Left cardiac atrium (tissue), 4 donors: ENCODE data around the gene MAPK10. TPM values are rescaled to one million over a fixed set of nuclear protein-coding genes. Genes with fewer than 3 reads are reported as not detected.
"Not testable (repeated sequence)": the region's sequence is repeated elsewhere in the genome, so short reads cannot be mapped to it uniquely, and the experiment has no call there.

Experiments used
- ATAC-seq, 2 donors: fragments of 200-7000 bp; cut with Tn5 transposase; one replicate each; pipeline ENCODE4 v1.9.1; 2020; ENCODE audit warnings: mild to moderate bottlenecking in 2 of 2, moderate library complexity in 2 of 2
- DNase-seq: peaks from one replicate; pipeline ENCODE4 v3.0.0-alpha.2; 2020
- intact Hi-C, 2 donors: fragments of 100-400 bp; cut with DNase I; formaldehyde crosslinking; loops; one replicate each; pipeline versions ENCODE4 v1.14.1 to v1.15.1; 2022 to 2023
- total RNA-seq, 2 donors: library from RNA; stranded (reverse); fragmentation: NEBNext Ultra II Directional; extraction: Animal tissue kit (Norgen Biotek cat#: 25700); gene quantifications; one replicate each; pipeline ENCODE4 v1.2.1, GENCODE V29; 2021
- donor health status: DM: no; HTN: yes; CAD: no.
- donor health status: DM: no; HTN: yes; CAD: no; lungs with severe emphysema.
- donor health status: DM: yes; HTN: yes; CAD: no.
- donor health status: Dilated cardiomyopathy.

MAPK10 gene
- total RNA-seq, 2 donors from 2014 or later = 9.8 to 20.3 TPM

- DNase-seq, intact Hi-C loops, ATAC-seq: not testable (repeated sequence)
Measured at GRCh38 chr4:86075796-86076195, 284.1 kb downstream of the MAPK10 start.

DNA sequence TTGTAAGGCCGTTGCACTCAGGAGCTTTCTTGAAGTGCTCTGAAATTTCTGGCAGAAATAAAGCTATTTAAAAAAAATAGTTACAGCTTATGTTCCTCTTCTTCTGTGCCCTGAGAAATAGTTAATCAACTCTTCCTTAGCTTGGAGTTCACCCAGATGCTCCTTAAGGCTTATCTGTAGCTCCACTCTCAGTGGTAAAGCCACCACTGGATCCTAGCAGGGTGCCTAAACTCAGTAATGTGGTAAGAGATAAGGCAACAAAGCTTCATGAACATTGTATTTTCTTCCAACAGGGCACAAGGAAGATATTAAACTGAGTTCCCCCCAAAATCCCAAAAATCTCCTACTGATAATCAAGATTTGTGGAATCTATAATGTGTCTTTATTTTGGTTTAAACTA lies 299.5 kb downstream of the MAPK10 start:
- ATAC-seq (no peak), DNase-seq (no peak)
- intact Hi-C loops = no loop called here

- intact Hi-C loops = no loop called here
Measured at GRCh38 chr4:86058621-86059020, 301.2 kb downstream of the MAPK10 start.

DNA sequence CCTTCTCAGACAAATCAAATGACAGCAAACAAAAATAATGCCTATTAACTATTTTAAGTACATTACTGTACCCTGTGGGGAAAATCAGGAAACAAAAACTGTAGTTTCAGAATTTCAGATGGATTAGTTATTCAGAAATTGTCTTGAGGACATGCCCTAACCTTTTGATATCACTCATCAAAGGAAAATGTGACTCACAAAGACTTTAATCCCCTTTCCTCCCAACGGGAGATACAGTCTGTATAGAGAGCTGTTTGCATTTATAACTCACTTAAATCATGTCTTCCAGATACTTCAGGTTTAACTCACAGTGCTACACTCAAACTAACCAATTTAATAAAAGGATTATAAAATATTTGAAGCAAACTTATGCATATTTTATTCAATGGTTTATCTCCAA lies 304.0 kb downstream of the MAPK10 start:
- ATAC-seq (no peak), DNase-seq (no peak)
- intact Hi-C loops = no loop called here

More at GRCh38 chr4:86058621-86059020, 301.2 kb downstream of the MAPK10 start:
- DNase-seq (no peak), ATAC-seq (no peak)

DNA sequence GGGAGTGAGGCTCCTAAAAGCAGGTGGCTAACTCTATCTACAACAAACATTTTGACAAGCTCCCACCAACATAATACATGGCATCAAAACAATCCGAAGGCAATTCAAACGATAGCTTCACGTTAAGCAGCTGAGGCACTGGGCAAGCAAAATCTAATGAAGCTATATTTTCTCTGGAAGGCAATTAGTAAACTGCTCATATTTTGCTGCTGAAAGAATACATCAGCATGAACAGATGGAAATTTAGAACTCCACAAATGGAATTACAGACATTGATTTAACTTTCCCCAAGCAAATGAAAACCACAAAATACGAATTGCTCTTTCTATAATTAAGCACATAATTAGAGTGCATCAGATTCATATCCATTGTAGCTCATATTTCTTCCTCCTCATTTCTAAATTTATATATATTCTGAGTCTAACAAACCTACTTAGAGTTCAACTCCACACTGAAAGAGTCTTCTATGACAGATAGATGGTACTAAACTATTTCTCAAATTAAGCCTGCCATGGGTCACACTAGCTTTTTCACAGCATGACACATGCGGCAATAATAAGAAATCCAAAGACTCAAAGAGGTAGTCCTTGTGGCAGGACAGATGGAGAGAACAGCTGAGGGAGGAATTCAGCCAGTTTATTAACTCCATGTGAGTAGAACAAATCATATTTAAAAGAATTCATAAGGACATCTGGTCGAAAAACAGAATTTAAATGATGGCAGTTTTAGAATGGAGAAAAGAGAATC lies 305.4 kb downstream of the MAPK10 start:
- intact Hi-C loops = no loop called here

DNA sequence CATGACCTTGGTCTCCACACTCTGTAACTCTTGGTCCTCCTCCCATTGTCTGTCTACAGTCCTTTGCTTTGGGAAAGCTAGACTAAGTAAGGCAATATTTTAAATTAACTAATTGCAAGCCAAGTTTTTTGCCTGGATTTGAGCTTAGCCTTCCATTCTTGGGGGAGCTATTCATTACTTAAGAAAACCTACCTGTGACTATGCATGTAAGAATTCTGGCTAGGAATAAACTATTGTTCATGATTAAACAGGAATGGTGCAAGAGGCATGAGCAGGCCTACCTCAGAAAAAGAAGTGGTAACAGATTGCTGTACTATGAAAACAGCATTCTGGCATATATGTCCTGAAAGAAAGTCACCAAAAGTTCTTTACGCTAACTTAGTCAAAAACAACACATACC lies 309.4 kb downstream of the MAPK10 start:
- DNase-seq (no peak), ATAC-seq (no peak)
- intact Hi-C loops = no loop called here

More for the DNA sequence above, 305.4 kb downstream of the MAPK10 start:
- ATAC-seq (no peak), DNase-seq (no peak)

DNA sequence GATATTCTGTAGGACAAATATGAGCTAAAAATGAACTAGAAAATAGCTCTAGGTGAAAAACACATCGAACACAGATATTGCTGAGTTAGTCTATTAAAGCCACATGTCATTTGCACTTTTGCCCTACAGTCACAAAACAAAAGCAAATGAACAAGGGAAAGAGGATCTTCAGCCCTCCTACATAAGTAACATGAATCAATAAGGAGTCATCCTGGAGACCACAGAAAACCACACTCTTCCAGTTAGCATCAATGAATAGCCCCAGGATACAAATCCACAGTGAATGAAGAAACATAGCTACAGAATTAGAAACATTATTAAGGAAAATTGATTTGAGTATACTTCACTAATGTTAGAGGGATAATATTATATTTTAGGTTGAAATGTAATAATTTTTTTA lies 311.4 kb downstream of the MAPK10 start:
- intact Hi-C loops = loop anchor here in 1 of 2 donors (5.0 to 10.0 kb wide), 4 partner anchors 254 to 964 kb away; no protein-coding TSS in a partner anchor
- no peak for DNase-seq
- no peak for ATAC-seq

DNA sequence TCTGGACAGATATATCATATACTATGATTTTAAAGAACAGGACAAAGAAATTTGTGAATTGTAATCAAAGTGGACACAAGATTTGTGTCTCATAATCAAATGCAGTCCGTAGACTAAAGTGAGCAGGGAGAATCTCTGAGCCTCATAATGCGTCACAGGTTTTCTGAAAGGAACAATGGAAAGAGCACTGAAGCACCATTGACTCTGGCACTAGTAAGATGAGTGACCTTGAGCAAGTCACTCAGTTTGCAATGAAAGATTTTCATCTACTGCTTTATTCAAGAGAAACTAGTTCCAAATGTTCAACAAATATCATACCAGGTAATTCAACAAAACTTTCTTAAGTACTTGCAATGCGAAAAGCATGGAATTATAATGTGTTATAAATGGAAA lies 315.3 kb downstream of the MAPK10 start:
- intact Hi-C loops = loop anchor here in 1 of 2 donors (10.0 kb wide), 3 partner anchors 250 to 960 kb away; no protein-coding TSS in a partner anchor
- ATAC-seq (no peak), DNase-seq (no peak)

GRCh38 chr4:86043755-86044592 lies 315.9 kb downstream of the MAPK10 start:
- peak; percentile 59 to 62 for ATAC-seq
- no peak for DNase-seq
- intact Hi-C loops = loop anchor here in 1 of 2 donors (10.0 kb wide), 3 partner anchors 249 to 959 kb away; no protein-coding TSS in a partner anchor

DNA sequence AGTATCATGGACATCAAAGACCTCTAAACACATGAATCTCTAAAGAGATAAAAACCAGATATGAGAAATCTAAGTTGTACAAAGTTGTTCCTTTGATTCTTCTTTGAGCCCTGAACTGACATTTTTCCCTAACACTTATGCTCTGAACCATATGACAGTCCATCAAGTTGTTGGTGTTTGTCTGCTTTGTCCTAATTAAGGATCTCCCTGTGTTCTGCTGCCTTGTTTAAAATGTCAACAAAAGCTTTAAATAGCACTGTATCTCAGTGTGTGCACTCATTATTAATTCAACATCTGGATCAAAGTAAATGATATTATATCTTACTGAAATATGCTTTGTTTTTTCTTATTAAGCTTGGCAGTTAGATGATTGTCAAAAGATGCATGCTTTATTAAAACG lies 321.8 kb downstream of the MAPK10 start:
- peak in 1 of 2 donors; percentile 53 for ATAC-seq
- DNase-seq = no peak
- intact Hi-C loops = no loop called here

DNA sequence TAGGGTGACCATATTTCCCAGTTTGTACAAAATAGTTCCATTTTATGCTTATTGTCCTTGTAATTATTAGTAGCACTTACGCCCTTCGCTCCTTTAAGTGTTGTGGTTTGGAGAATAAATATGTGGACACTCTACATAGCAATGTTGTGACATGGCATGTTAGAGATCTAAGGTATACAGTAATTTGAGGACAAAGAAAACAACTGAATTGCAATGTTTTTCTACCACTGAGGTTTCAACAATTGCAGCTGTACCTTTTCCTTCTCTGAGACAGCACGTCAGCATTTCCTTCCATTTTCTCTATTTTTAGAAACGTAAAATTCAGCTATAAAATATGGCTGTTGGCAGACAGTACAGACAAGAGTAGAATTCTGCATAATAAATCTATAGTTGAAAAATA lies 323.1 kb downstream of the MAPK10 start:
- no peak for DNase-seq
- intact Hi-C loops = no loop called here
- no peak for ATAC-seq

DNA sequence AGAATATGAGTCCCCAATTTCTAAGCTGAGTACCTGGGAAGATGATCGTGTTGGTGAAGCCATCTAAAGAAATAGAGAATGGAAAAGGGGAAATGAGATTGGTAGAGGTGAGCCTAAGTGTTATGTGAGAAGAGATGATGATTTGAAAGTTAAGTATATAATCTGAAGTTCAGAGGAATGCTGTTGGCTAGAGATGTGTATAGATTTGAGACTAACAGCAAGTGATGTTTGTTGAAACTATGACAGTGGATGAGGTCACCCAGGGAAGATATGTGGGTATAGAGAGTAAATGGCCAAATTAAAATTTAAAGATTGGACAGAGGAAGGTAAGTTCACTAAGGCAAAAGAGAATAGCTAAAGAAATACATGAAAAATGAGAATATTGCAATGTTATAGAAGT lies 324.2 kb downstream of the MAPK10 start:
- no peak for DNase-seq
- no peak for ATAC-seq

DNA sequence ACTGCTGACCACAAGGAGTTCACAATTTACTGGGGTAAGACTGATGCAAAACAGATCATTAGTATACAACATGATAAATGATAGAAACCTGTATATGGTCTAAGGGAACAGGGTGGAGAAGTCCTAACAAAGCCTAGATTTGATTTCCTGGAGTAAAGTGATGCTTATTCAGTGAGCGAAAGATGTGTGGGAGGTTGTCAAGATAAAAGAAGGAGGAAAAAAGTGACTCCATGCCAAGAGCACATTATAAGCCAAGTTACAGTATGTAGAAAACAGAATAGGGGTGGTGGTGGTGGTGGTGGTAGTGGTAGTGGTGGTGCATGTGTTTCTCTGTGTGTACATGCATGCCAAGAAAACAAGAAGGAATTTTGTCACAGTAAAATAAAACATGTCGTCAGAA lies 325.2 kb downstream of the MAPK10 start:
- intact Hi-C loops = no loop called here
- DNase-seq (no peak), ATAC-seq (no peak)

More for the DNA sequence above, 324.2 kb downstream of the MAPK10 start:
- intact Hi-C loops = no loop called here

- peak; percentile 70 for DNase-seq
- ATAC-seq = peak; percentile 83 to 86
- intact Hi-C loops = no loop called here
Measured at GRCh38 chr4:86033171-86033570, 326.7 kb downstream of the MAPK10 start.

DNA sequence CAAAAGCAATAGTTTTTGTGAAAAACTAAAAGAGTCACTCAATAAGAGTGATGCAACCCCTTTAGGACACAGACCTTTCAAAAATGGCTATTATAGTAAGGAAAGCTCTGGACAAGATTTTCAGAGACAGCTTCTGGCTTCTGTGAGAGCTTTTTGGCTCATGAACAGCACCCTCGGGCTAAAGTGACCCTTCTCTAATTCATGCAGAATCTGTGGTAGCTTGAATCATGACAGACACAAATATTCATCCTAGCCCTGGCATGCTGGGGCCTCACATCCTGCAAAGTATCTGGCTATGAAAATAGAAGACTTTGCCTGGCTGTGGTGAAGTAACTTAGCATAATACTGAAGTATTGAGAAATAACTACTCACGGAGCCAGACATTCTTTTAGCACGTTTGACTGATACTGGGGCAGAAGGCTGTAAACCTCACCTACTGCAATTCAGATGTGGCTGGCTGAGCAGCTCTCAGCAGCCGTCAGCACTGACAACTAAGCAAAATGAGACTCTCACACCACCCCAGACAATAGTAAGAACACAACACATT lies 327.3 kb downstream of the MAPK10 start:
- ATAC-seq = peak; percentile 85 to 93
- DNase-seq = no peak
- intact Hi-C loops = no loop called here

GRCh38 chr4:86031927-86032326 lies 327.9 kb downstream of the MAPK10 start:
- DNase-seq (no peak), ATAC-seq (no peak)
- intact Hi-C loops = no loop called here

DNA sequence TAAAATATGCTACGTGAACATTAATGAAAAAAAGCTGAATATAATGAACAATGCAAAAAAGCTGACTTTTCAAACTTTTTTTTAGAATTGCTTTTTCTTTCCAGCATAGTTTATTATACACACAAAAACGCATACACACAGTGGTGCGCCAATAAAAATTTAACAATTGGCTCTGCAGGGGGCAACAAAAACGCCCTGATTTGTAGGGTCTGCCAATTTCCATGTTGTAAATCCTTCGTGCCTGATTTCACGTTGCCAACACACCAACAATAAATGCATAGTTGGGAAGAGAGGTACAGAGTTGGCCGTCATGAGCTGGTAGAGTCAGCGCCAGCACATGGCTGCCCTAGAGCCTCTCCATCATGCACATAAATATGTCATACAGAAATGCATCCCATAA lies 333.1 kb downstream of the MAPK10 start:
- intact Hi-C loops = no loop called here
- no peak for ATAC-seq
- no peak for DNase-seq

DNA sequence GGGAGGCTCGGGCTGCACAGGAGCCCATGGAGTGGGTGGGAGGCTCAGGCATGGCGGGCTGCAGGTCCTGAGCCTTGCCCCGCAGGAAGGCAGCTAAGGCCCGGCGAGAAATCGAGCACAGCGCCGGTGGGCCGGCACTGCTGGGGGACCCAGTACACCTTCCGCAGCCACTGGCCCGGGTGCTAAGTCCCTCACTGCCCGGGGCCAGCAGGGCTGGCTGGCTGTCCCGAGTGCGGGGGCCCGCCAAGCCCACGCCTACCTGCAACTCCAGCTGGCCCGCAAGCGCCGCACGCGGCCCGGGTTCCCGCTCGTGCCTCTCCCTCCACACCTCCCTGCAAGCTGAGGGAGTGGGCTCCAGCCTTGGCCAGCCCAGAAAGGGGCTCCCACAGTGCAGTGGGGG lies 338.2 kb downstream of the MAPK10 start:
- ATAC-seq, intact Hi-C loops, DNase-seq: not testable (repeated sequence)

DNA sequence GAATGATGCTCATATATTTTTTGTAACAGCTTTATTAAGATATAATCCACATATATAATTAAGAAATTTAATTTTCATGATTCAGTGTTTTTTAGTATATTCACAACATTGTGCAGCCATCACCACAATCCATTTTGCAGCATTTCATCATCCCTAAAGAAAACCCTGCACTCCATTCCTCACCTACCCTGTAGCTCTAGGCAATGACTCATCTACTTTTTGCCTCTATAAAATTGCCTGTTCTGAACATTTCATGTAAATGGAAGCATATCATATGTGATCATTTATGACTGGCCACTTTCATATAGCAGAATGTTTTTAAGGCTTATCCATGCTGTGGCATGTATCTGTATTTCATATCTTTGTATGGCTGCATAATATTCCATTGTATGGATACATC lies 339.9 kb downstream of the MAPK10 start:
- DNase-seq = no peak
- intact Hi-C loops = no loop called here
- no peak for ATAC-seq

- ATAC-seq = no peak
Measured at GRCh38 chr4:86019362-86019761, 340.5 kb downstream of the MAPK10 start.

More at GRCh38 chr4:86019362-86019761, 340.5 kb downstream of the MAPK10 start:
- intact Hi-C loops = no loop called here
- DNase-seq = no peak
